Spleen (tissue), 11 donors: ENCODE measurements around the gene NAALADL2. TPM values are rescaled to one million over a fixed set of nuclear protein-coding genes. Genes with fewer than 3 reads are reported as not detected.

Experiments used
- DNase-seq: peaks from one replicate; pipeline ENCODE4 v3.0.0-alpha.2; 2020
- H3K27ac ChIP-seq, 8 donors: fragments of 200-600 bp; sonication (generic) in 7 of 8; 1 replicate in 4 of 8; 2 replicates in 4 of 8; pipeline versions ENCODE4 v1.5.0 to v1.8.0; 2016 to 2021; ENCODE audit warnings: inconsistent platforms in 4 of 8, mild to moderate bottlenecking in 4 of 8, moderate library complexity in 1 of 8
- H3K27me3 ChIP-seq, 7 donors: fragments of 200-600 bp; sonication (generic) in 6 of 7; replicated peaks in 1 of 7; 1 replicate in 4 of 7; 2 replicates in 3 of 7; pipeline versions ENCODE4 v1.5.0 to v1.8.0; 2016 to 2021; ENCODE audit warnings: inconsistent platforms in 3 of 7, mild to moderate bottlenecking in 1 of 7
- H3K36me3 ChIP-seq, 6 donors: fragments of 200-600 bp; sonication (generic) in 5 of 6; 1 replicate in 4 of 6; 2 replicates in 2 of 6; pipeline versions ENCODE4 v1.5.0 to v1.8.0; 2016 to 2021; ENCODE audit warnings: inconsistent platforms in 2 of 6
- H3K4me1 ChIP-seq, 6 donors: fragments of 200-600 bp; sonication (generic) in 5 of 6; 1 replicate in 3 of 6; 2 replicates in 3 of 6; pipeline versions ENCODE4 v1.5.0 to v1.8.0; 2016 to 2021; ENCODE audit warnings: inconsistent platforms in 3 of 6
- H3K4me3 ChIP-seq, 8 donors: fragments of 200-600 bp; sonication (generic) in 7 of 8; 1 replicate in 4 of 8; 2 replicates in 4 of 8; pipeline versions ENCODE4 v1.5.0 to v1.8.0; 2016 to 2021; ENCODE audit warnings: inconsistent platforms in 4 of 8, mild to moderate bottlenecking in 4 of 8, moderate library complexity in 2 of 8
- H3K9me3 ChIP-seq, 8 donors: fragments of 200-600 bp; sonication (generic) in 7 of 8; 1 replicate in 4 of 8; 2 replicates in 4 of 8; pipeline versions ENCODE4 v1.5.0 to v1.8.0; 2016 to 2021; ENCODE audit warnings: inconsistent platforms in 4 of 8
- CTCF ChIP-seq, 11 experiments: fragments of 200-600 bp in 7 of 11; fragments of 450-650 bp in 4 of 11; sonication (generic) in 4 of 11; IDR thresholded peaks in 8 of 11; conservative IDR thresholded peaks in 3 of 11; 1 replicate in 7 of 11; 2 replicates in 4 of 11; pipeline versions ENCODE4 v1.4.0 to v1.8.0; 2016 to 2021; ENCODE audit warnings: antibody characterized with exemption in 11 of 11, inconsistent platforms in 4 of 11, mild to moderate bottlenecking in 1 of 11
- POLR2A ChIP-seq, 3 donors: fragments of 450-650 bp; IDR thresholded peaks; one replicate each; pipeline ENCODE4 v1.5.1; 2017; ENCODE audit warnings: antibody characterized with exemption in 3 of 3, mild to moderate bottlenecking in 1 of 3
- POLR2AphosphoS5 ChIP-seq, 3 donors: sonication (generic); formaldehyde crosslinking; IDR thresholded peaks; one replicate each; pipeline ENCODE4 v1.5.1; 2017; ENCODE audit warnings: antibody characterized with exemption in 3 of 3
- WGBS, 5 donors: extraction: QIAGEN DNeasy Blood & Tissue Kit in 3 of 5; methylation state at CpG; one replicate each; pipeline versions ENCODE4 v1.1.5 to v1.1.7; 2013 to 2018; 5-methylcytosine and 5-hydroxymethylcytosine counted together
- intact Hi-C: fragments of 100-400 bp; cut with DNase I; formaldehyde crosslinking; loops from one replicate; pipeline ENCODE4 v1.15.0; 2023; ENCODE audit warnings: low total_unique reads
- polyA plus RNA-seq, 3 donors: library from polyadenylated mRNA; stranded (reverse); fragments of 200-250 nt; gene quantifications; one replicate each; pipeline ENCODE4 v1.2.1, GENCODE V29; 2013
- total RNA-seq, 7 donors: library from RNA; depleted of rRNA in 3 of 7; stranded (reverse); fragments of >200 nt in 3 of 7; fragmentation: NEBNext Ultra II Directional in 4 of 7; extraction: Animal tissue kit (Norgen Biotek cat#: 25700) in 4 of 7; gene quantifications; one replicate each; pipeline versions ENCODE4 v1.1.0 to v1.2.1, GENCODE V29; 2016 to 2021
- donor health status: healthy with polysubstance abuse.
- donor health status: DM: no; HTN: no; CAD: no; lungs with moderate emphysema.
- donor health status: DM: no; HTN: no; CAD: no.
- donor health status: Bipolar disorder and iron deficiency.
- donor health status: healthy.
- donor health status: DM: no; HTN: no; CAD: no.
- donor health status: DM: yes; HTN: yes; CAD: no.

The NAALADL2 gene
- total and polyA plus RNA-seq, 10 donors: 0.09 to 14.4 (median 6.4) TPM

DNA sequence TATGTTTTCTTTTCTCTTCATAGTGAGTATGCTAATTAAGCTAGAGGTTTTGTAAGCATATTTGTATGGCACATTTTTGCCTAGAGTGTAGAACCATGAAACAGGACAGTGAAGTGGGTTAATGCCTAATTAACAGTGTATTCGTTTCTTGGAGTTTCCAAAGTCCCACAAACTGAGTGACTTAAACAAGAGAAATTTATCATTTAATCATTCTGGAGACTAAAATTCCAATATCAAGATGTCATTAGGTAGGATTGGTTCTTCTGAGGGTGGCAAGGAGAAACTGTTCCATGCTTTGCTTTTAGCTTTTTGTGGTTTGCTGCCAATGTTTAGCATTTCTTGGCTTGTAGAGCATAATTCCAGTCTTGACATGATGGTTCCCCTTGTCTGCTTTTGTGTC, 734.2 kb downstream of the NAALADL2 start:
- 75 to 91% (median 78%) methylated on average over 1 of the region's 1 CpG for WGBS, 5 donors
- intact Hi-C loops: no loop called here
- H3K4me3 ChIP-seq: no peak overlapping the region

DNA sequence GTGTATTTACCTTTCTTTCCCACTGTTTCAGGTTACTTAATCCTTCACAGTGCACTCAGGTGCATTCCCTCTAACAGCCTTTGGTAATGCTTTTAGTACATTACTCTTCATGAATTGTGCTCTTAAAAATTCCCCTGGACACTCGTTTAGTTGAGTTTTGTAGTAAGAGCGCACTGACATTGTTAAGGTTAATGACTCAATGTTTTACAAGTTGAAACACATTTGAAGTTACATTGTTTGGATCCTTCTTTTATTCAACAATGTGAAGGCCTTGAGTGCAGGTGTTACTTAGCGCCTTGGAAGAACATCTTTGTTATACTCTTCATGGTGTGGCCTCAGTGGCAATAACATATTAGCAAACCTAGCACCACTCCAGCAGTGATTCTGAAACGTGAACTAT, 739.6 kb downstream of the NAALADL2 start:
- no peak for TF ChIP-seq POLR2A (IDR thresholded peaks at IDR 0.05)
- no peaks in the 10 kb centered on the region for H3K27me3 ChIP-seq
- no peaks in the 10 kb centered on the region for H3K4me1 ChIP-seq
- peaks cover 0 to 20% (median 12%) of the 10 kb centered on the region in 8 donors for H3K9me3 ChIP-seq
- no peaks in the 10 kb centered on the region for H3K36me3 ChIP-seq
- WGBS, 5 donors: 80 to 90% (median 86%) methylated on average over 4 of the region's 4 CpGs
- DNase-seq: no peak
- no peak overlapping the region for H3K4me3 ChIP-seq
- intact Hi-C loops: no loop called here
- H3K27ac ChIP-seq: no peak overlapping the region

More for the DNA sequence above, 734.2 kb downstream of the NAALADL2 start:
- no peaks in the 10 kb centered on the region for H3K36me3 ChIP-seq
- H3K27me3 ChIP-seq: no peaks in the 10 kb centered on the region
- TF ChIP-seq POLR2A (IDR thresholded peaks at IDR 0.05) (no peak), POLR2AphosphoS5 (IDR thresholded peaks at IDR 0.05) (no peak), CTCF (IDR thresholded peaks at IDR 0.05 in 8 of 11, conservative IDR thresholded peaks at IDR 0.05 in 3 of 11) (no peak)
- DNase-seq: no peak
- no peak overlapping the region for H3K27ac ChIP-seq
- H3K9me3 ChIP-seq: peaks cover 0 to 31% (median 14%) of the 10 kb centered on the region in 8 donors
- no peaks in the 10 kb centered on the region for H3K4me1 ChIP-seq

DNA sequence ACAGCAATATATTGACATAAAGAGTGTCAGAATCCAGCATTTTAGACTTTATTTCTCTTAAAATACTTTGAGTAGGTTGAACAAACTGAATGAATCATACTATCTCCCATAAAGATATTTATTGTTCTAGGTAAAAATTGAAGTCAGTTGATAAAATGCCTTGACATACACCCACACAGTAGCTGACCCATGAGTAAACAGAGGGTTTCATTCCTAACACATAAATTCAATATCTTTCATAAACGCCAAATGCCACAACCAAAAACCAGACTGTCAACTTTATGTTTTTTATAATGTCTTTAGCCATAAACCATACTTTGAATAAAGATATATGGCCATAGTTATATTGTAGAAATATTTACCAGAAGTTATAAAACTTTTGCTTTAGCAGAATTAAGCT, 742.4 kb downstream of the NAALADL2 start:
- H3K4me3 ChIP-seq: no peak overlapping the region
- WGBS, 5 donors: 76 to 91% (median 87%) methylated on average over 1 of the region's 1 CpG
- no peaks in the 10 kb centered on the region for H3K27me3 ChIP-seq
- no peak for DNase-seq
- no peaks in the 10 kb centered on the region for H3K36me3 ChIP-seq
- no peaks in the 10 kb centered on the region for H3K9me3 ChIP-seq
- no peaks in the 10 kb centered on the region for H3K4me1 ChIP-seq
- no peak overlapping the region for H3K27ac ChIP-seq
- TF ChIP-seq CTCF (IDR thresholded peaks at IDR 0.05 in 8 of 11, conservative IDR thresholded peaks at IDR 0.05 in 3 of 11): no peak
- no peak for TF ChIP-seq POLR2AphosphoS5 (IDR thresholded peaks at IDR 0.05)
- no peak for TF ChIP-seq POLR2A (IDR thresholded peaks at IDR 0.05)
- intact Hi-C loops: no loop called here

DNA sequence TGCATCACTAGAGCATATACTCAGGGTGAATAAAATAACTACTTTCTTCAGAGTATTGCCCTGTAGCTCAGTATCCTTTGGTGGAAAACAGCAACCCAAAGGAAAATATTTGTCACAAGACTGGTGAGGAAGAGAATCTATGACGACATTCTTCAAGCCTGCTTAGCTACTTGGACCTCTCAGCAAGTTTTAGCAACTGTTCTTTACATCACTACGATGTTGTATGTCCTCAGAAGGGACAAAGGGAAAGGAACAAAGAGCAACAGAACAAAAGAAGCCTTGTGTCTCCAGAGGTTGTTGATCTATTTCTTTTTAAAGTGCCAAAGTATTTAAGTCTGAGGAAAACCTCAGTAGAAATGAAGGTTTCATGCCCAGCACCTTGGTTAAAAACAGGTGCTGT, 746.7 kb downstream of the NAALADL2 start:
- intact Hi-C loops: no loop called here
- TF ChIP-seq CTCF (IDR thresholded peaks at IDR 0.05 in 8 of 11, conservative IDR thresholded peaks at IDR 0.05 in 3 of 11) (no peak), POLR2AphosphoS5 (IDR thresholded peaks at IDR 0.05) (no peak), POLR2A (IDR thresholded peaks at IDR 0.05) (no peak)
- Histone ChIP-seq H3K36me3 (no peaks in the 10 kb centered on the region), H3K4me1 (no peaks in the 10 kb centered on the region), H3K27ac (no peak overlapping the region), H3K4me3 (no peak overlapping the region), H3K9me3 (no peaks in the 10 kb centered on the region), H3K27me3 (no peaks in the 10 kb centered on the region)
- 65 to 83% (median 70%) methylated on average over 2 of the region's 2 CpGs for WGBS, 5 donors
- no peak for DNase-seq
